Gastrocnemius medialis (tissue), 4 donors: ENCODE measurements around the gene SLC36A2.

Source experiments
- POLR2A ChIP-seq, 2 donors: fragments of 450-650 bp; IDR thresholded peaks; one replicate each; pipeline ENCODE4 v1.6.1; 2017; ENCODE audit warnings: antibody characterized with exemption in 2 of 2, mild to moderate bottlenecking in 2 of 2, moderate library complexity in 2 of 2
- TF ChIP-seq, protein P1 (sequence below), 5 experiments: fragments of 450-650 bp in 3 of 5; fragments of 200-600 bp in 2 of 5; sonication (generic) in 2 of 5; IDR thresholded peaks in 4 of 5; conservative IDR thresholded peaks in 1 of 5; 1 replicate in 4 of 5; 2 replicates in 1 of 5; pipeline ENCODE4 v1.5.1; 2016 to 2019; ENCODE audit warnings: antibody characterized with exemption in 5 of 5, mild to moderate bottlenecking in 3 of 5, moderate library complexity in 3 of 5

DNA sequence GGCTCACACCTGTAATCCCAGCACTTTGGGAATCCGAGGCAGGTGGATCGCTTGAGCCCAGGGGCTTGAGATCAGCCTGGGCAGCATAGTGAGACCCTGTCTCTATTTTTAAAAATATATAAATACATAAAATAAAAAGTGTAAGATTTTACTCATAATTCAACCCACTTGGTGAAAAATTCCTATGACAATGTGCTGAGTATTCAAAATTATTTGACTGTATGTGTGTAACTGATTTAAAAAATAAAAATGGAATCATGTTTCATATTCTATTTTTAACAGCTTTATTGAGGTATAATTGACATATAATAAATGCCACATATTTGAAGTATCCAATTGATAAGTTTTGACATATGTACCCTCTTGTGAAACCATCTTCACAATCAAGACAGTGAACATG is 71.6 kb downstream of the SLC36A2 start:
- TF ChIP-seq, protein P1, sequence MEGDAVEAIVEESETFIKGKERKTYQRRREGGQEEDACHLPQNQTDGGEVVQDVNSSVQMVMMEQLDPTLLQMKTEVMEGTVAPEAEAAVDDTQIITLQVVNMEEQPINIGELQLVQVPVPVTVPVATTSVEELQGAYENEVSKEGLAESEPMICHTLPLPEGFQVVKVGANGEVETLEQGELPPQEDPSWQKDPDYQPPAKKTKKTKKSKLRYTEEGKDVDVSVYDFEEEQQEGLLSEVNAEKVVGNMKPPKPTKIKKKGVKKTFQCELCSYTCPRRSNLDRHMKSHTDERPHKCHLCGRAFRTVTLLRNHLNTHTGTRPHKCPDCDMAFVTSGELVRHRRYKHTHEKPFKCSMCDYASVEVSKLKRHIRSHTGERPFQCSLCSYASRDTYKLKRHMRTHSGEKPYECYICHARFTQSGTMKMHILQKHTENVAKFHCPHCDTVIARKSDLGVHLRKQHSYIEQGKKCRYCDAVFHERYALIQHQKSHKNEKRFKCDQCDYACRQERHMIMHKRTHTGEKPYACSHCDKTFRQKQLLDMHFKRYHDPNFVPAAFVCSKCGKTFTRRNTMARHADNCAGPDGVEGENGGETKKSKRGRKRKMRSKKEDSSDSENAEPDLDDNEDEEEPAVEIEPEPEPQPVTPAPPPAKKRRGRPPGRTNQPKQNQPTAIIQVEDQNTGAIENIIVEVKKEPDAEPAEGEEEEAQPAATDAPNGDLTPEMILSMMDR (IDR thresholded peaks at IDR 0.05 in 4 of 5, conservative IDR thresholded peaks at IDR 0.05 in 1 of 5) = no peak
- no peak for TF ChIP-seq POLR2A (IDR thresholded peaks at IDR 0.05)
